ENCODE data around the gene CNGB1. TPM values are rescaled to one million over a fixed set of nuclear protein-coding genes. Genes with fewer than 3 reads are reported as not detected.

CNGB1 gene
- total and polyA plus RNA-seq, 2 of the 13 experiments (the other 11 are each of a cell fraction or from before 2014, with no cell fraction given) = 0.02 to 0.15 TPM

DNA sequence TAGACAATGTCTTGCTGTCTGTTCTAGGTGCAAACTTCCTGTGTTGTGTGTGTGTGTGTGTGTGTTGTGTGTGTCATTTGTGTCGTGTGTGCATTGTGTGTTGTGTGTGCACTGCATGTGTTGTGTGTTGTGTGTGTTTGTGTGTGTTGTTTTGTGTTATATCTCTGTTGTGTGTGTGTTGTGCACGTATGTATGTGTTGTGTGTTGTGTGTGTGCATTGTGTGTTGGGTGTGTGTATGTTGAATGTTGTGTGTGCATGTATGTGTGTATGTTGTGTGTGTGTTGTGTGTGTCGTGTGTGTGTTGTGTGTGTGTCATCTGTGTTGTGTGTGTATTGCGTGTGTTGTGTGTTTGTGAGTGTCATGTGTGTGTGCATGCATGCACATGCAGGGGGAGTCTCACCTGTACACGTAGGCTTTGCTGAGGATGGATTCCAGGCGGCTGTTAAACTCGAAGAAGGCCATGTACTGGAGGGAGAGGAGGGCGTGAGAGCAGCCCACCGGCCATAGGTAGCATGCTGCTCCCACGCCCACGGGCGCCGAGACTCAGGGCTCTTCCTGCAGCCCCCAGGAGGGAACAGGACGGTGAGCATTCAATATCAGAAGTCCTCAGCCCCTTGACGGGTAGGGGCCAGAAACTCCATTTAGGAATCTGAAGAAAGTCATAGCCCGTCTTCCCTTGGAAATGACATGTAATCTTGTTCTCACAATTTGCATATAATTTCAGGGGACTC, 58.2 kb downstream of the CNGB1 start (continued):
- TF ChIP-seq SATB2 (CRISPR knock-in tag; IDR thresholded peaks at IDR 0.05) (no peak), ZFX (CRISPR knock-in tag; IDR thresholded peaks at IDR 0.05; ENCODE audit: low read depth) (no peak), ZFP1 (CRISPR knock-in tag; IDR thresholded peaks at IDR 0.05) (no peak), KAT7 (CRISPR knock-in tag; IDR thresholded peaks at IDR 0.05; ENCODE audit: borderline replicate concordance) (no peak), ZSCAN21 (CRISPR knock-in tag; IDR thresholded peaks at IDR 0.05; ENCODE audit: borderline replicate concordance) (no peak), ZNF766 (CRISPR knock-in tag; IDR thresholded peaks at IDR 0.05; ENCODE audit: borderline replicate concordance) (no peak), ATM (IDR thresholded peaks at IDR 0.05; ENCODE audit: borderline replicate concordance) (0 out of 2 replicates have a peak, but pooled peaks have one; percentile 28), ZNF136 (CRISPR knock-in tag; IDR thresholded peaks at IDR 0.05; ENCODE audit: low read depth) (no peak), KDM3A (CRISPR knock-in tag; IDR thresholded peaks at IDR 0.05; ENCODE audit: low read depth) (no peak), FOXA3 (CRISPR knock-in tag; IDR thresholded peaks at IDR 0.05) (no peak), MED8 (CRISPR knock-in tag; IDR thresholded peaks at IDR 0.05; ENCODE audit: insufficient replicate concordance) (no peak), ZNF776 (CRISPR knock-in tag; IDR thresholded peaks at IDR 0.05) (peak; percentile 43; the same call in 1 of the 2 replicates), HDAC1 (CRISPR knock-in tag; IDR thresholded peaks at IDR 0.05) (no peak), ZNF430 (CRISPR knock-in tag; IDR thresholded peaks at IDR 0.05) (no peak), SOX13 (IDR thresholded peaks at IDR 0.05) (no peak), SOX13 (CRISPR knock-in tag; conservative IDR thresholded peaks at IDR 0.05 in 1 of 2, IDR thresholded peaks at IDR 0.05 in 1 of 2) (no peak), ZNF7 (CRISPR knock-in tag; IDR thresholded peaks at IDR 0.05) (no peak), TOPORS (CRISPR knock-in tag; IDR thresholded peaks at IDR 0.05) (no peak), ZBTB8A (CRISPR knock-in tag; IDR thresholded peaks at IDR 0.05; ENCODE audit: borderline replicate concordance, low read depth) (no peak), SRF (IDR thresholded peaks at IDR 0.05; ENCODE audit: low read depth, low read length) (no peak), ZNF350 (CRISPR knock-in tag; IDR thresholded peaks at IDR 0.05; ENCODE audit: borderline replicate concordance, low read depth) (no peak), KLF12 (CRISPR knock-in tag; IDR thresholded peaks at IDR 0.05; ENCODE audit: borderline replicate concordance) (no peak), ZNF510 (CRISPR knock-in tag; IDR thresholded peaks at IDR 0.05; ENCODE audit: low read depth) (no peak)
- TF ChIP-seq, protein P1, sequence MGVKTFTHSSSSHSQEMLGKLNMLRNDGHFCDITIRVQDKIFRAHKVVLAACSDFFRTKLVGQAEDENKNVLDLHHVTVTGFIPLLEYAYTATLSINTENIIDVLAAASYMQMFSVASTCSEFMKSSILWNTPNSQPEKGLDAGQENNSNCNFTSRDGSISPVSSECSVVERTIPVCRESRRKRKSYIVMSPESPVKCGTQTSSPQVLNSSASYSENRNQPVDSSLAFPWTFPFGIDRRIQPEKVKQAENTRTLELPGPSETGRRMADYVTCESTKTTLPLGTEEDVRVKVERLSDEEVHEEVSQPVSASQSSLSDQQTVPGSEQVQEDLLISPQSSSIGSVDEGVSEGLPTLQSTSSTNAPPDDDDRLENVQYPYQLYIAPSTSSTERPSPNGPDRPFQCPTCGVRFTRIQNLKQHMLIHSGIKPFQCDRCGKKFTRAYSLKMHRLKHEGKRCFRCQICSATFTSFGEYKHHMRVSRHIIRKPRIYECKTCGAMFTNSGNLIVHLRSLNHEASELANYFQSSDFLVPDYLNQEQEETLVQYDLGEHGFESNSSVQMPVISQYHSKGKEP (CRISPR knock-in tag; IDR thresholded peaks at IDR 0.05) = no peak
- TF ChIP-seq, protein P2, sequence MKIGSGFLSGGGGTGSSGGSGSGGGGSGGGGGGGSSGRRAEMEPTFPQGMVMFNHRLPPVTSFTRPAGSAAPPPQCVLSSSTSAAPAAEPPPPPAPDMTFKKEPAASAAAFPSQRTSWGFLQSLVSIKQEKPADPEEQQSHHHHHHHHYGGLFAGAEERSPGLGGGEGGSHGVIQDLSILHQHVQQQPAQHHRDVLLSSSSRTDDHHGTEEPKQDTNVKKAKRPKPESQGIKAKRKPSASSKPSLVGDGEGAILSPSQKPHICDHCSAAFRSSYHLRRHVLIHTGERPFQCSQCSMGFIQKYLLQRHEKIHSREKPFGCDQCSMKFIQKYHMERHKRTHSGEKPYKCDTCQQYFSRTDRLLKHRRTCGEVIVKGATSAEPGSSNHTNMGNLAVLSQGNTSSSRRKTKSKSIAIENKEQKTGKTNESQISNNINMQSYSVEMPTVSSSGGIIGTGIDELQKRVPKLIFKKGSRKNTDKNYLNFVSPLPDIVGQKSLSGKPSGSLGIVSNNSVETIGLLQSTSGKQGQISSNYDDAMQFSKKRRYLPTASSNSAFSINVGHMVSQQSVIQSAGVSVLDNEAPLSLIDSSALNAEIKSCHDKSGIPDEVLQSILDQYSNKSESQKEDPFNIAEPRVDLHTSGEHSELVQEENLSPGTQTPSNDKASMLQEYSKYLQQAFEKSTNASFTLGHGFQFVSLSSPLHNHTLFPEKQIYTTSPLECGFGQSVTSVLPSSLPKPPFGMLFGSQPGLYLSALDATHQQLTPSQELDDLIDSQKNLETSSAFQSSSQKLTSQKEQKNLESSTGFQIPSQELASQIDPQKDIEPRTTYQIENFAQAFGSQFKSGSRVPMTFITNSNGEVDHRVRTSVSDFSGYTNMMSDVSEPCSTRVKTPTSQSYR (CRISPR knock-in tag; IDR thresholded peaks at IDR 0.05; ENCODE audit: borderline replicate concordance) = no peak
- TF ChIP-seq, protein P3, sequence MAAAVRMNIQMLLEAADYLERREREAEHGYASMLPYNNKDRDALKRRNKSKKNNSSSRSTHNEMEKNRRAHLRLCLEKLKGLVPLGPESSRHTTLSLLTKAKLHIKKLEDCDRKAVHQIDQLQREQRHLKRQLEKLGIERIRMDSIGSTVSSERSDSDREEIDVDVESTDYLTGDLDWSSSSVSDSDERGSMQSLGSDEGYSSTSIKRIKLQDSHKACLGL (CRISPR knock-in tag; IDR thresholded peaks at IDR 0.05) = no peak

Measured in HepG2 (cell line).